GM12801 (cell line): ENCODE measurements around the gene HOTAIR.

Source experiments
- TF ChIP-seq, protein P1 (sequence below): IDR thresholded peaks from one replicate; pipeline ENCODE4 v1.5.1; 2011; ENCODE audit warnings: control low read depth; ENCODE audit not compliant: insufficient read length; ENCODE audit errors: extremely low read depth

HOTAIR gene

DNA sequence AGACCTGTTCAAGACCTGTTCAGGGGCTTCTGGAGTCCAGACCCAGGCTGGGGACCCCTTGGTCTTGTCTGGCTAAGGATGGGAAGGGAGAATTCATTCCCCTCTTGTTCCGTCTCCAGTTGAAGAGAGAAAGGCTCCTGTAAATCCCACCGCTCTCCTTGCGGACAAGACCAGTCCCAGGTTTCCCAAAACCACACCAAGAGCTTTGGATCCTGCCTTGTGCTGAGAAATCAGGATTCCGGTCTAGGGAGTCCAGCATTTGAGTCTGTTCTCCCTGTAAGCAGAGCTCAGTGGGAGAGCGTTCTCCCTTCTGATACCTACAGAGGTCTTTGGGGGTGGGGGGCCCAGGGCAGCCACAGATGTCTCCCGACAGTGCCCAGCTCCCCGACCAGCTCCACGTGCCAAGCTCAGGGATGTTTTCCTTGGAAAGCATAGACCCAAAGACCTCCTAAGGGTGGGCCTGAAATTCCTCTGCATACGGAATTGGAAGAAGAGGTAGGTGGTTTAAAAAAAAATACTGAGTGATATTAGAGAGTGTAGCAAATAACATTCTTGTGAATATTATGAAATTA, 34.2 kb downstream of the HOTAIR start:
- TF ChIP-seq, protein P1, sequence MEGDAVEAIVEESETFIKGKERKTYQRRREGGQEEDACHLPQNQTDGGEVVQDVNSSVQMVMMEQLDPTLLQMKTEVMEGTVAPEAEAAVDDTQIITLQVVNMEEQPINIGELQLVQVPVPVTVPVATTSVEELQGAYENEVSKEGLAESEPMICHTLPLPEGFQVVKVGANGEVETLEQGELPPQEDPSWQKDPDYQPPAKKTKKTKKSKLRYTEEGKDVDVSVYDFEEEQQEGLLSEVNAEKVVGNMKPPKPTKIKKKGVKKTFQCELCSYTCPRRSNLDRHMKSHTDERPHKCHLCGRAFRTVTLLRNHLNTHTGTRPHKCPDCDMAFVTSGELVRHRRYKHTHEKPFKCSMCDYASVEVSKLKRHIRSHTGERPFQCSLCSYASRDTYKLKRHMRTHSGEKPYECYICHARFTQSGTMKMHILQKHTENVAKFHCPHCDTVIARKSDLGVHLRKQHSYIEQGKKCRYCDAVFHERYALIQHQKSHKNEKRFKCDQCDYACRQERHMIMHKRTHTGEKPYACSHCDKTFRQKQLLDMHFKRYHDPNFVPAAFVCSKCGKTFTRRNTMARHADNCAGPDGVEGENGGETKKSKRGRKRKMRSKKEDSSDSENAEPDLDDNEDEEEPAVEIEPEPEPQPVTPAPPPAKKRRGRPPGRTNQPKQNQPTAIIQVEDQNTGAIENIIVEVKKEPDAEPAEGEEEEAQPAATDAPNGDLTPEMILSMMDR, result no peak

DNA sequence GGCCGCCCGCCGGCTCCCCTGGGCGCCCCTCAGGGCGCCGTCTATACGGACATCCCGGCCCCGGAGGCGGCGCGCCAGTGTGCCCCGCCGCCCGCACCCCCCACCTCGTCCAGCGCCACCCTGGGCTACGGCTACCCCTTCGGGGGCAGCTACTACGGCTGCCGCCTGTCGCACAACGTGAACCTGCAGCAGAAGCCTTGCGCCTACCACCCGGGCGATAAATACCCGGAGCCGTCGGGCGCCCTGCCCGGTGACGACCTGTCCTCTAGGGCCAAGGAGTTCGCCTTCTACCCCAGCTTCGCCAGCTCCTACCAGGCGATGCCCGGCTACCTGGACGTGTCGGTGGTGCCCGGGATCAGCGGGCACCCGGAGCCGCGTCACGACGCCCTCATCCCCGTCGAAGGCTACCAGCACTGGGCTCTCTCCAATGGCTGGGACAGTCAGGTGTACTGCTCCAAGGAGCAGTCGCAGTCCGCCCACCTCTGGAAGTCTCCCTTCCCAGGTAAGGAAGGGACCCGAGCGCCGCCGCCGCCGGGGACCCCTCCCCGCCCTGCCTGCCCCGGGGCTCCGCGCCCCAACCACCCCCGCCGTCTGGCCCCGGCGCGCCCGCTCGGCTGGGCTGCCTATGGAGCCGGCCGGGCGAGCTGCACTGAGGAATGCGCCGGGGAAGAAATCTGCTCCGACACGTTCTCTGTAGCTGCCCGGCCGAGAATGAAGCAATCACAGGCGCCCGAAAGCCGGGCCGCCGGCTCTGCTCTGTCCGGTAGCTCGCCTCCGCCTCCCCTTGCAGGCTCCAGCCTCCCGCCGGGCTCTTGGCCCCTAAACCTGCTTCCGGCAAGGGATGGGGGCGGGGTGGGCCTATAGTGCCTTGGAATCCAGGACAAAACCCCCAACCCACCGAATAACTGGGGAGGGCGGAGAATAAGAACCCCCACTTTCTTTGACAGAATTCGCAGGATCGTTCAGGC, 35.3 kb downstream of the HOTAIR start:
- TF ChIP-seq, protein P1, result no peak

DNA sequence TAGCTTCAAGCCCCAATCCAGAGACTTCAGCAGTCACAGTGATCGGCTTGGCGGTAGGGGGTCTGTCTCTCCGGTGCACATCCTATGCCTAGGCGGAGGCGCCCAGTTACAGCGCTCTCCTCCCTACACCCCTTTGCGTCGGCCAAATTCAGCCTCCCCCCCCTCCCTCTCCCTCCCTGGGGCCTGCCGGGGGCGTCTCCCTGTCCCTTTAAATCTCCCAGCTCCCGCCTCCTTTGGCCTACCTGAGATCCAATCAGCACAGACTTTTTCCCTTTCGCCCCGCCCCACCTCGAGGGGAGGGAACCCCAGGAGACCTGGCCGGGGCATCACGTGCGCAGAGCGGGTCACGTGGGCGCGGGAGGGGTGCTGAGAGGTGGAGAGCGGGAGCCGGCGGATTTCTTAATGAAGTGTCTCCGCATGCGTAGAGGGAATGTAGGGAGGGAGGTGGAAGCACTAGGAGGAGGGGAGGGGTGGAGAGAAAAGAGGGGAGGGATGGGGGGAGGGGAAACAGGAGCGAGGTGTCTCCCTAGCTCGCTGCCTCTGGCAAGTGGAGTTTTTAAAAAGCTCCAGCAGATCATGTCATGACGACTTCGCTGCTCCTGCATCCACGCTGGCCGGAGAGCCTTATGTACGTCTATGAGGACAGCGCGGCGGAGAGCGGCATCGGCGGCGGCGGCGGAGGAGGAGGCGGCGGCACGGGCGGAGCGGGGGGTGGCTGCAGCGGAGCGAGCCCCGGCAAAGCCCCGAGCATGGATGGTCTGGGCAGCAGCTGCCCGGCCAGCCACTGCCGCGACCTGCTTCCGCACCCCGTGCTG, 36.2 kb downstream of the HOTAIR start, which contains the start of gene HOXC13:
Gene HOXC13, plus strand, starts transcription at position 506 of the 815 bp plus-strand sequence. Its CDS starts 76 bp downstream, at position 582.
- TF ChIP-seq, protein P1, result no peak

DNA sequence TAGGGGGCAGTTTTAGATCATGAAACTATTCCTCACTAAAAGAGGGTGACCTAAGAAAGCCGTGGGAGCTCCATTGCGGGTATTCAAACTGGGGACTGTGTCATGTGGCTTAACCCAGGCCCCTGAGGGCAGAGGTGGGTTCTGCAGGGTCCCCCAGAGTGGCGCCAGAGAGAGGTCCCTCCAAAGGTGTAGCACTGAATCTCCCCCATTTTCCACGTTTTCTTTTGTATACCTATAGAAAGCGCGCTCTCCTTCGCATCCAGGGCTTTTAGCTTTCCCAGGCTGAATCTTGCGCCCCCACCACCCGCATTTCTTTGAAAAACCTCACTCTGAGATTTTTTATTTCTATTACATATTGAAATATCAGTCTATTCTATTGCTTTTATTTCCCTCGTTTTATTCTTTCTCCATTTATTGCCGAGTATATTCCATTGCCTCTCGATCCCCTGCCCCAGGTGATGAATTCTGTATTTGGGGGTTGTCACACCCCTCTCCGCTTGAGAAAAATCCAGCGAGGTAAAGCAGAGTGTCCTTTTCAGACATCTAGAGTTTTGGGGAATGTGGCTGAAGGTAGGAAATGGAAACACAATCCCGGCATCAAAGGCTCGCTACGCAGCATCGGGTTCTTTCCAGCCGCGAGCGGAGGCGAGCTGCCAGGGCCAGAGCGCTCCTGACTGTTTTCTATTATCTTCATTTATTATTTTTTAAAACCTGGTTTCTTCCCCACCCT, 37.0 kb downstream of the HOTAIR start:
- TF ChIP-seq, protein P1, result no peak

DNA sequence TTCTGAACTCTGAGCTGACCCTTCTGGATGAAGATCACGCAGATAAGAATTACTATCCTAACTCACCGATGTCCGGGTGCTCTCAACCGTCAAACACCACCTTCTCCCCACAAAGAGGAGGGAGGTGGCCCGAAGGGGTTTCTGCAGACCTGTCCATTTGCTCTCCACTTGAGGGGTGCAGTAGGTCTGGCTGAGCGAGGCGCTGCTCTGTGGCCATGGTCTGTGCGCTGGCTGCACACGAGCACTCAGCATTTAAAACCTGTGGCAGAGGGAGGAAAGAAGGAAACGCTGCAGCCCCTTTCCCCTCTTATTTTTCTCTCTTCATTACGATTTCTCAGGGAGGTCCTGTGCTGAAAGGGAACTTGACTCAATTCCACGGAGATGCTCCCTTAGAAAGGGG, 37.7 kb downstream of the HOTAIR start:
- TF ChIP-seq, protein P1, result no peak

DNA sequence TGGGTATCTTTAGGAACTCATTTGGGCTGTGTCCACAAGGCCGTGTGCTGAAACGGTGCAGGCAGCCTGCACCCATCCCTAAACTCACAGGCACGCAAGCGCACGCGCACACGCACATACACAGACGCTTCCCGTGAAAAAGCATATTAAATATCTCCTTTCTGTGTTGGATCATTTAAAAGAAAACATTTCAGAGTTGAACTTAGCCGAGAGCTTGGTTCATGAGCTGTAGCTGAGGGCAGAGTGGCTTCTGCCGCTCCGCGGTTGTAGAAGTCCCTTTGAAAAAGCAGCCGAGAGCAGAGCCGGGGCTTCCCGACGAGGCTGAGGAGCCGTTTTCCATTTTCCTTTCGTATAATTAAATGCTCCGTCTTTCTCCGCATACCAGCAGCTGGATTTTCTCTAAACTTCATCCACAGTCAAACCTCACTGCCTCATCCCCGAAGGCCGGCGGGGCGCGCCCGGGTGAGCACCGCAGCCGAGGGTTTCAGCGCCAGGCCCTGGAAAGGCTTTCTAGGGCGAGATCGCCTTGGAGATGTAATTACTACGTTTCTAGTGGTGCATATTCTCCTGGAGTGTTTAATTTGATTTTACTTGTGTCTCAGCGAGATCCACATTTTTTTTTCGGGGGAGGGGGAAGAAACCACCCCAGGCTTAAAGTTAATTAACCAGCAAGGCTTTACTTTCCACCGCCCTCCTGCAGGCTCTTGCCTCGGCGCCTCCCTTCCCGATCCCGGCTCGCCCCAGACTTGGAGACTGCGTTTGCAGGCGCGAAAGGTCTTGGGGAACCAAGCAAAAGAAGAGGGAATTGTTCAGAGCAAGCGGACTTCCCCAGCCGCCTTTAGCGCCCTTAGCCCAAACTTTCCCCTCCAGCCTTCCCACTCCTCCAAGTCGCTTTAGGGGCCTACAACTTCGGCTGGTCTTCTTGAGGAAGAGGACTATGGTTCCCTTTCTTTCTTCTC, 39.1 kb downstream of the HOTAIR start:
- TF ChIP-seq, protein P1, result no peak
